ENCODE results near the gene AMH.
"Not testable (repeated sequence)": the region's sequence is repeated elsewhere in the genome, so short reads cannot be mapped to it uniquely, and the experiment has no call there.

The AMH gene

GRCh38 chr19:2249010-2249866 lies at the start of gene AMH:
TSS of gene AMH (plus strand) at chr19:2249323. CDS start at chr19:2249333, 10 bp downstream.
- DNase-seq: no peak

GRCh38 chr19:2199861-2200623 lies 49.1 kb upstream of the AMH start:
- DNase-seq: no peak

DNA sequence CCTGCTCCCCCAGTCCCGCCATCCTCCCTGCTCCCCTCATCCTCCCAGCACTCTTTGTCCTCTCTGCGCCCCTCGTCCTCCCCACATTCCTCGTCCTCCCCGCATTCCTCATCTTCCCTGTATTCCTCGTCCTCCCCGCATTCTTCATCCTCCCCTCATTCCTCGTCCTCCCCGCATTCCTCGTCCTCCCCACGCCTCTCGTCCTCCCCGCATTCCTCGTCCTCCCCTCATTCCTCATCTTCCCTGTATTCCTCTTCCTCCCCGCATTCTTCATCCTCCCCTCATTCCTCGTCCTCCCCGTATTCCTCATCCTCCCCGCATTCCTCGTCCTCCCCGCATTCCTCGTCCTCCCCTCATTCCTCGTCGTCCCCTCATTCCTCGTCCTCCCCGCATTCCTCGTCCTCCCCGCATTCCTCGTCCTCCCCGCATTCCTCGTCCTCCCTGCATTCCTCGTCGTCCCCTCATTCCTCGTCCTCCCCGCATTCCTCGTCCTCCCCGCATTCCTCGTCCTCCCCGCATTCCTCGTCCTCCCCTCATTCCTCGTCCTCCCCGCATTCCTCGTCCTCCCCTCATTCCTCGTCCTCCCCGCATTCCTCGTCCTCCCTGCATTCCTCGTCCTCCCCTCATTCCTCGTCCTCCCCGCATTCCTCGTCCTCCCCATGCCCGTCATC lies 48.4 kb upstream of the AMH start:
- not testable (repeated sequence) for DNase-seq

DNA sequence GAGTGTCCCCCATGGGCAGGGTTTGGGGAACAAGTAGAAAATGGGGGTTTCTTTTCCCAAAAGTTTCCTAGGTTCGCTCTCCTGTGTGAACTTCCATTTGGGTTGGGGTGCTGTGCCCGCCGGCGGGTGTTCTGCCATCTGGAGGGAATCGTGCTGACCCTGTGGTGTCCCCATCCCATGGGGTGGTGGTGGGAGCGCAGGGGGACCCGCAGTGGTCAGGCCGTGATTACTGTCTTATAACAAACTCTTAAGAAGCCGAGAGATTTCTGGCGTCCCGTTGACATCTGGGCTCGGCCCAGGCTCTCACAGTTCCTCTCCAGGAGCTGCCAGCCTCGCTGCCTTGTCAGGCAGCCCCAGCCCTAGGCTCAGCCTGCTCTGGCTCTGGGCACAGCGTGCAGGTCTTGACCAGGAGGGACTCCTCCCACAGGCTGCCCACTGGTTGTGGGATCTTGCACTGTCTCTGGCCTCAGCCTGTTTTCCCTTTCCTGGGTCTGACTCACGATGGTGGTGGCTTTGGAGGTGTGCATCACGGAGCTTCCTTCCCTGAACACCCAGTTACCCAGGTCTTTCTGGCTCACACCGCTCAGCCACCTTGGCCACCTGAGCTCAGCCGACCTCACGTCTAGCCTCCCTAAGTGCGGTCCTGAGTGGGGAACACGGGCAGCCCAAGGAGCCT lies 47.5 kb upstream of the AMH start:
- peak in 1 of 2 donors; percentile 8 for DNase-seq

DNA sequence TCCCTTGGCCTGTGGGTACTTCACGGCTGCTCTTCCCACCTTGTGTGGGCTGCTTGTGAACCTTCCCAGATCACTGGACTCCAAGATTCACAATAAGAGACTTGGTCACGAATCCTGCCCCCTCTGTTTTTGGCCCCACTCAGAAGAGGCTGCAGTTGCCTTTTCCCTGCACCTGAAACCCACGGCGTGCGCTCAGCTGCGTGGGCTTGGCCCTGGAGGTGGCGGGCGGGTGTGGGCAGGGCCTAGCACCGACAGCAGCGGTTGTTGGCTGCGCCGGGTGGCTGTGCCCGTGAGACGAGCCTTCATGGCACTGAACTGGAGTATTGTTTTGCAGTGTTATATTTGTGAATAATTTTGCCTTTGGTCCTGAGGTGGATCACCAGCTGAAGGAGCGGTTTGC lies 46.8 kb upstream of the AMH start:
- no peak for DNase-seq

- no peak for DNase-seq
Observed at GRCh38 chr19:2207008-2207407, 42.1 kb upstream of the AMH start.

DNA sequence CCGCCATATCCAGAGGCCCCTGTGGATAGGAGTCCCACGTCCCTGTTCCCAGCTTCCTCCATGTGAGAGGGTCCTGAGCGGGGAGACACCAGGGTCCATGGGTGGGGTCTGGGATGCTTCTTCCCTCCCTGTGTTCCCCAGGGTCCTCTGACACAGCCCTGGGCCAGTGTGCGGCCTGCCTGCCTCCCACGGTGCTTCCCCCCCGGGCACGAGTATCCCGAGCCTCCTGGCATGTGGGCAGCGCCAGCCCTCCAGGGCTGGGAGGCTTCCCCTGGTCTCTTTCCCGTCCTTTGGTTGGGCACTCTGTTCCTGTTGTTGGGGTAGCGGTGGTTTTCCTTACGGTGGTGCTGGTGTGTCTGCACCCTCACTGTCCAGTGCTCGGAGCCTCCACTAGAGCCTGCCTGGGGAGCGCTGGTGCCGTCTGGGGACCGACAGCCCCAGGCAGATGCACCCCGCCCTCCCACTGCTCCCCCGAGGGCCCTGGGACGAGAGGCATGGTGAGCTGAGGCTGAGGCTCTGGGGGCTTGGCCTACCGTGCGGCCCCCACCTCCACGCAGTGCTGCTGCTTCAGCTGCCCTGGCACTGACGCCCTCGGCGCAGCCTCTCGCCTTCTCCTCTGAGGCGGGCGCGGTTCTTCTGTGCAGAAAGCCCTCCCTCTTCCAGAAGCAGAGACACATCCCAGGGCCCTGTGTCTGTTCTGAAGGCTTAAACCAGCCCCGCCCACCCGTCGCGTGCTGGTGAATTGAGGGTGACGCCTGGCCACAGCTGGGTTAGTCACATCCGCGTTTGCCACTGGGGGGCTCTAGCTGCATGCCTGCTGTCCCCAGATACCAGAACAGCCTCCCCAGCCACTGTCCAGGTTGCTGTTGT lies 40.9 kb upstream of the AMH start:
- peak in 1 of 2 donors; percentile 20 for DNase-seq

- DNase-seq: no peak
Observed at GRCh38 chr19:2208975-2209374, 40.1 kb upstream of the AMH start.

GRCh38 chr19:2209408-2209807 lies 39.7 kb upstream of the AMH start:
- DNase-seq: no peak

GRCh38 chr19:2210206-2210605 lies 38.9 kb upstream of the AMH start:
- no peak for DNase-seq

DNA sequence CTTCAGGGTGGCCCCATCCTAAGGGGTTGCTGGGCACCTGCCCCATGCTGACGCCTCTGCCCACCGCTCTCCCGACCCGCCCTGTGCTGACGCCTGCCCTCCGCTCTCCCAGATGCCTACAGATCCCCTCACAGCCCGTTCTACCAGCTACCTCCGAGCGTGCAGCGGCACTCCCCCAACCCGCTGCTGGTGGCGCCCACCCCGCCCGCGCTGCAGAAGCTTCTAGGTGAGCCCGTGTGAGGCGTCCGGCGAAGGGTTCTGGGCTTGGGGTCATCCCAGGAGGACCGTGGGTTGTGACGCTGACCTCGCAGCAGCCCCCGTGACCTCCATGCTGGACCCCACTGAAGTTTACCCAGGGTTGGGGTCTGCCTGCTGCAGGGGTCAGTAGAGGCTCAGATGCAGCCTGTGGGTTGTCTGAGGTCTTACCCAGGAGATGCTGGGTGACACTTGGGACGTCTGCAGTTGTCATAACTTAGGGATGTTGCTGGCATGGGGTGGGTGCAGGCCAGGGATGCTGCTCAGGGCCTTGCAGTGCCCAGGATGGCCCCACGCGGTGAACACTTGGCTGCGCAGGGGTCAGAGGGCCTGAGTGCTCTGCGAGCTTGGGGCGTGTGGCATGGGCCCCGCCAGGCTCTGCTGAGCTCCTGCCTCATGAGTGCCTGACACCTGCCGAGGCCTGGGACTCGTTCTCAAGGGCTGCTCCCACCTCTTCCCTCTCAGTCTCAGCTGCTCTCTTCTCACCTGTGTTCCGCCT lies 38.0 kb upstream of the AMH start:
- DNase-seq: no peak

- no peak for DNase-seq
Observed at GRCh38 chr19:2212861-2213711, 36.0 kb upstream of the AMH start.

DNA sequence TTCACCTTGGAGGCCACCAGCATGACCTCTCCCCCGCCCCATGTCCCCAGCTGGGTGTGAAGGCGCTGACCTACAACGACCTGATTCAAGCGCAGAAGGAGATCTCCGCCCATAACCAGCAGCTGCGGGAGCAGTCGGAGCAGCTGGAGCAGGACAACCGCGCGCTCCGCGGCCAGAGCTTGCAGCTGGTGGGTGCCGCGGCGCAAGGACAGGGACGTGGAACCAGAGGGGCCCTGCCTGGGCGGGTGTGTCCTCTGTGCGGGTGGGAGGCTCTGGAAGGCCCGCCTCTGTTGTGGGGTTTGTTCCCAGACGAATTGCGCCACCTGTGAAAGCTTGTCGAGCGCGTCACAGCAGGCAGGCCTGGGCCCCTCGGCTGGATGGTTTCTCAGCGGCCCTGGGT lies 35.3 kb upstream of the AMH start:
- DNase-seq: no peak

- no peak for DNase-seq
Observed at GRCh38 chr19:2214251-2214650, 34.9 kb upstream of the AMH start.

GRCh38 chr19:2215281-2215751 lies 33.8 kb upstream of the AMH start:
- DNase-seq: no peak

GRCh38 chr19:2216361-2217225 lies 32.5 kb upstream of the AMH start:
- DNase-seq: no peak

DNA sequence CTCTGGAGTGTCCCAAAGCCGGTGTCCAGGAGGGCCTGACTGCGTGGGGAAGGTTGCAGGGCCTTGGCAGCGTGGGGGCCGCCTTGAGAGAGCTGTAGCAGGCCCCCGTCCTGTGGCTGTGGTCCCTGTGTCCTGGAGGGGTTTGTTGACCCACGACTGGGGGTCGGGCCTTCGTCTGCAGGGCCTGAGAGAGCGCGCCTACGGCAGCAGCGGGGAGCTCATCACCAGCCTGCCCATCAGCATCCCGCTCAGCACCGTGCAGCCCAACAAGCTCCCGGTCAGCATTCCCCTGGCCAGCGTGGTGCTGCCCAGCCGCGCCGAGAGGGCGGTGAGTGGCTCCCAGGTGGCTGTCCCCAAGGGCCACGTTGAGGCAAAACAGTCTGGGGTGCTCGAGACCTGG lies 31.5 kb upstream of the AMH start:
- no peak for DNase-seq

- DNase-seq: no peak
Observed at GRCh38 chr19:2219726-2220125, 29.4 kb upstream of the AMH start.

GRCh38 chr19:2221250-2221831 lies 27.8 kb upstream of the AMH start:
- DNase-seq: no peak
